ACHN (cell line): ENCODE measurements around the gene CLN6.
"Not testable (repeated sequence)": the region's sequence is repeated elsewhere in the genome, so short reads cannot be mapped to it uniquely, and the experiment has no call there.

Source experiments
- DNase-seq: peaks from one replicate; pipeline ENCODE4 v3.0.0-alpha.2; 2015
- in situ Hi-C: cut with HindIII; loops from 2 replicates; pipeline ENCODE4 v1.10.0; 2017; ENCODE audit warnings: low sequenced_read_pairs, low pct_ligation_motif_present, low pct_unique_long_range_greater_than_20kb

Gene CLN6

DNA sequence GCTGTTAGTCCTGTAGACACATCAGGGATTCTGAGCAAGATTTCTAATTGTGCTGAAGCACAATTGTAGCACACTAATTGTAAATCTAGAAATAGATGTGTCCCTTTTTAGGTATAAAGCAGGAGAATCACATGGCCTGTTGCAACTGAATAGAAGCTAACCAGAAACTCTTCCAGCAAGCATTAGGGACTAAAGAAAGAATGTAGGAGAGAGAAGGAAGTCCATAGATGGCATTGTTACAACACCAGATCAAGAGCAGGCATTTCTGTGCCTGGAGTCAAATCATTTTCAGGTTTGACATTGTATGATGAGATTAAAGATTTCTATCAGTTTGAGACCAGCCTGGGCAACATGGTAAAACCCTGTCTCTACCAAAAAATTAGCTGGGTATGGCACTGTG lies 51.8 kb downstream of the CLN6 start:
- in situ Hi-C loops: no loop called here
- no peak for DNase-seq

DNA sequence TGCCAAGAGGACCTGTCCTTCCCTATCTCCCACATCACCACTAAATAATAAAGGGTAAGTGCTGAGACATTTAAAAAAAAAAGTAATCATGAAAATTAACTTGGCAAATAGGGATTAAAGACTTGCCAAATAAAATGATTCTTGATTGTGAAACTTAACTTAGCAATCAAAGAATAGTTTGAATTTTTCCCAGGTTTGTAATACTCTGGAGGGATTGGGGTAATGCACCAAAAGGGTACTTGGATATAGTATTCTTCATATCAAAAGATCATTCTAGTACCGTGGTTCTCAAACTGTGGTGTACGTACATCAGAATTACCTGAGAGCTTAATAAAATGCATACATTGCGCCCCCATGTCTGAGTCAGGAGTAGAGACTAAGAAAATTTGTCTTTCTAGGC lies 52.9 kb downstream of the CLN6 start:
- in situ Hi-C loops: no loop called here
- no peak for DNase-seq

DNA sequence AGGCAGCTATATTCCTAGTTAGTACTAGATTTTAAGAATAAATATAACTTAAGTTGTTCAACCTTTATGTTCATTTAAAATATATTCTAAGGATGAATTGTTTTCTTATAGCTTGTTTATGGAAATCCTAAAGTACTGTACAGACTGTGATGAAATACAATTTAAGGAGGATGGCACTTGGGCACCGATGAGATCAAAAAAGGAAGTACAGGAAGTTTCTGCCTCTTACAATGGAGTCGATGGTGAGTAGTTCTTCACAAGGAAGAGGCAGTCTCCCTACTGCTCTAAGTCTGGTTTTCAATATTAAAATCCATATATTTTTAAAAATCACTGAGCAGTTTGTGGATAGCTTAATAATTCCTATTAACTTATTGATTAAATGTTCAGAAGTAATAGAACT lies 54.0 kb downstream of the CLN6 start:
- in situ Hi-C loops: no loop called here
- no peak for DNase-seq

DNA sequence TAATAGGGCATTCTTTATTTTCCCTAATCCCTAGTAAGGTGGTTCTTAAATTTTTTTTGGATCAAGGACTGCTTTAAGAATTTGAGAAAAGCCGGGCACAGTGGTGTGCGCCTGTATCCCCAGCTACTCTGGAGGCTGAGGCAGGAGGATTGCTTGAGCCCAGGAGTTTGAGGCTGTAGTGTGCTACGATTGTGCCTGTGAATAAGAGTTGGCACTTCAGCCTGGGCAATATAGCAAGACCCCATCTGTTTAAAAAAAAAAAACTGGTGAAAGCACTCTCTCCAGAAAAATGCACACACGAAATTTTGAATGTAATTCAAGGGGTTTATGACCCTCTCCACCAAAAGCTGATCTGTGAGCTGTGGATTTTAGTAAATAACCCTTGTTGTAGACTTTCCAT lies 56.4 kb downstream of the CLN6 start:
- in situ Hi-C loops: no loop called here
- no peak for DNase-seq

DNA sequence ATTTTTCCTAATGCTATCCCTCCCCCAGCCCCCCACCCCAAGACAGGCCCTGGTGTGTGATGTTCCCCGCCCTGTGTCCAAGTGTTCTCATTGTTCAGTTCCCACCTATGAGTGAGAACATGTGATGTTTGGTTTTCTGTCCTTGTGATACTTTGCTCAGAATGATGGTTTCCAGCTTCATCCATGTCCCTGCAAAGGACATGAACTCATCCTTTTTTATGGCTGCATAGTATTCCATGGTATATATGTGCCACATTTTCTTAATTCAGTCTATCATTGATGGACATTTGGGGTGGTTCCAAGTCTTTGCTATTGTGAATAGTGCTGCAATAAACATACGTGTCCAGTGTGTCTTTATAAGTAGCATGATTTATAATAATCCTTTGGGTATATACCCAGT lies 57.5 kb downstream of the CLN6 start:
- in situ Hi-C loops, DNase-seq: not testable (repeated sequence)

DNA sequence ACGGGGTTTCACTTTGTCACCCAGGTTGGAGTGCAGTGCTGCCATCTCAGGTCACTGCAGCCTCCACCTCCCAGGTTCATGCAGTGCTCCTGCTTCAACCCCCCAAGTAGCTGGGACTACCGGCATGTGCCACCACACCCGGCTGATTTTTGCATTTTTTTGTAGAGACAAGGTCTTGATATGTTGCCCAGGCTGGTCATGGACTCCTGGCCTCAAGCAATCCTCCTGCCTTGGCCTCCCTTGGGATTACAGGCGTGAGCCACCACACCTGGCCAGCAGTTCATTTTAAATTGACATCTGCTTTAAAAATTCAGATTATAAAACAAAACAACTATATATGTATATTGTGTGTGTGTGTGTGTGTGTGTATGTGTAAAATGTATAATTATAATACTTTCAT lies 62.7 kb downstream of the CLN6 start:
- no peak for DNase-seq
- in situ Hi-C loops: no loop called here

DNA sequence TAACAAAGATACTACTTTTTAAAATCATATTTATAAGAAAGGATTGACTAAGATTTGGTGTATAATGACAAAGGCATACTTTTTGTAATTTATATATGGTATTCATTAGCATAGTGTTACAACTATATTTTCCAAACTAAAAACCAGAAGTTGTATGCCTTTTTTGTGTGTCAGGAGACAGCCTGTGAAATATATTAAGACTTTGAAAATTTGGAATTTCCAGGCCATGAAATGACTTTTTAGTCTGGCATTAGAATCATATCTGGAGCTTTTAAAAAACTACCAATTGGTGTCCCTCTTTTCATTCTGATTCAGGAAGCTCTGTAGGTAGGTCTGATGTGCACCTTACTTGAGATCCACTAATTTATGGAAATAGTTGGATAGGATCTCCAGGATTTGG lies 66.3 kb downstream of the CLN6 start:
- in situ Hi-C loops: no loop called here
- DNase-seq: no peak

DNA sequence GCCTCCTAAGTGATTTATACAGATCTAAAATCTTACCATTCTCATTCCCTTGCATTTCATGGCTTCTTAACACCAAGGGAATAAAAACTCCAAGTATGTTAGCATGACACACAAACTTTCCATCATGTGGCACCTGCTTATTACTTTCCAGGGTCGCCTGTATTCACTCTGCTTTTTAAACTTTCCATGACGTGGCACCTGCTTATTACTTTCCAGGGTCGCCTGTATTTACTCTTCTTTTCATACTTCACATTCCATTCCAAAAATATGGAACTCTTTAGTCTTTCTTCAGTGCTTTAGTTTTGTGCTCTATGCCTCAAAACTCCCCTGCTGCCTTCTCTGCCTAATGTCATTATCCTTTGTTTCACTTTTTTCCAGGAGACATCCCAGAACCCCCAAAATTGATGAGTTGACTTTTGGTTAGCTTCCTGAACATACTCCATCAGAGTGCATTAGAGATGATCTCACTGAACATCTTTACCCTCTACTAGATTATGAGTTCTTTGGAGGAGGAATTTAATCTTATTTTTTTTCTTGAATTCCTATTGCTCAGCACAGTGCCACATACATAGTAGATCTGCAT lies 71.4 kb downstream of the CLN6 start:
- in situ Hi-C loops: no loop called here
- DNase-seq: no peak

DNA sequence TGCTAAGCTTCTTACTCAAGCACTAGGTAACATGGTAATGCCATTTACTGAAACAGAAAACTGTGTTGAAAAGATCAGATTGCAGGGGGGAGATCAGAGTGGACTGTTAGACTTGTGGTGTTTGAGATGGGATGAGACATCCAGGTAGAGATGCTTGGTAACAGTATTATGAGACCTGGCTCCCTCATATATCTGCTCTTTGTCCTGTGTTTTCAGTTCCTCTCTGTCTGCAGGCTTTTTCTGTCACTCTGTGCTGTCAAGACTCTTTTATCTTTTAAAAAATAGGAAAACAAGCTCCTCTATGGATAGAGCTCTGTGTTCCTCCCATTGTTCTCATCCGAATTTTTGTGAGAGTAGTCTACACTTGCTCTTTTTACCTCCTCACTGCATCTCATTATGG lies 72.5 kb downstream of the CLN6 start:
- in situ Hi-C loops: no loop called here
- DNase-seq: no peak
